ENCODE measurements around the gene PPP2R5B.
A peak's percentile ranks its signal among the peaks of the same experiment; 100 is the strongest.

Gene PPP2R5B

DNA sequence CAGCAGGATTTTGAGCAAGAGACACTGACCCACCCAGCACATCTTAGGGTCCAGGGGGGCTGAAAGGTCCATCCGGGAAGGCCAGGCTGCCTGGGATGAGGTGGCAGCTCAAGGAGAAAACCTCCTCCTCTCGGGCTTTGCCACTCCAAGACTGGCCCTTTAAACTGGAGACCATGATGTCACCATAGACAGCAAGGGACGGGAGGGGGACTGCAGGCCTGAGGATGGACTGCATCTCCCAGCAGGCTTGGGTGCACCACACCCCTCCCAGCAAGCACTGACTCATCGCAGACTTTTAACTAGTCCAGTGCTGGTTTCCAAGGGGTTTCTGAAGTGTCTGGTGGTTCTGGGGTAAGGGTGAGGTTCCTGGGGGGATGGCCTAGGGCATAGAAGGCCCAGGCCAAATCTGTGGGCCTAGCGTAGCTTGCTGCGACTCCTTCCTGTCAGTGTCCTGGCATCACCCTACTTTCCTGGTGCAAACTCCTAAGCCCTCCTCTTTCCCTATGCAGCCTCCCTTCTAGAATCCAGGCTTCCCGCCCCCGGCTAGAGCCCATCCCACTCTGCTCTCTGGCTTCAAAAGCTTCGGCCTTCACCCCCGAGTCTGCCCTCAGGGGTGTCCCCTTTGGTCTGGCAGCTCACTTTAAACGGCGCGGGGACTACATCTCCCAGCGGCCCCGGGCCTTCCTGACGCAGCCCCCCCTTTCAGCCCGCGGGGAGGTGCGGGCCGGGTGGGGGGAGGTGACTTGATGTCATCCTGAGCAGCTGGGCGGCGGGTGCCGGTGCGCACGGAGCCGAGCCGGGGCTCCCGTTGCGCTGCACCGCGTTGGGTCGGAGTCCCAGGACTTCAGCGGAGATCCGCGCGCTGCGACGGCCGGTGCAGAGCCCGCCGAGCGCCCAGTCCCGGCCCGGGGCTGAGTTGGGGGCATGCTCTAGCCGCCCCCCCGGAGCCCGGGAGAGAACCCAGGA is at the start of gene PPP2R5B:
TSS of gene PPP2R5B (plus strand) at position 746 of the 966 bp plus-strand sequence. CDS start 1,046 bp downstream, outside the sequence.
- peak; percentile 38 for DNase-seq

DNA sequence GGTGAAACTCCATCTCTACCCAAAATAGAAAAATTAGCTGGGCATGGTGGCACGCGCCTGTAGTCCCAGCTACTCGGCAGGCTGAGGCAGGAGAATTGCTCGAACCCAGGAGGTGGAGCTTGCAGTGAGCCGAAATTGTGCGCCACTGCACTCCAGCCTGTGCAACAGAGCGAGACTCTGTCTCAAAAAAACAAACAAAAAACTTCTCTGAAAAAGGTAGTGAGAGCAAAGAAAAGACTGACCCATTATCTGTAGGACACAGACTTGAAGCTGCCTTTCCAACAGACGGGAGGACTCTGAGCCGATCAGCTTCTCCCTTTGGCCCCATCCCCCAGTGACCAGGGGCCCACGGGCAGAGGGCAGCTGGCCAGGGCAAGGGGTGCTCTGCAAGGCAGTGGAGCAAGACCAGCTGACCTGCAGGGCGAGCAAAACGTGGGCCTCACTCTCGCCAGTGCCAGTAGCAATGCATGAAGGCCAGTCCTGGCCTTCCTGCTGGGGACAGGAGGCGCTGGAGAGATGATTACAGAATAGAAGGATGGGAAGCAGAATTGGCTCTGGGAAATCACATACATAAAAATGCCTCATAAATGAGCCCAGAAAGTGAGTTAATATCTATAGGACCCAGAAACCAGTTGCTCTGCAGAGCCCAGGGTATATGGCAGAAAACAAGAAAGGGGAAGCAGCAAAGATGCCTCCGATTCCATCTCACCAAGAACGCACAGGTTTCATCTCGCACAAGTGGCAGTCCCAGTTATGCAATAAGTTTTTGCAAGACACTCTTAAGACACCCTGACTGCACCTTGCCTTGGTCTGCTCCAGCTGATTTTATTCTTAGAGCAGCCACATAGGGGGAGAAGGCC is 48.9 kb upstream of the PPP2R5B start:
- DNase-seq, result no peak

DNA sequence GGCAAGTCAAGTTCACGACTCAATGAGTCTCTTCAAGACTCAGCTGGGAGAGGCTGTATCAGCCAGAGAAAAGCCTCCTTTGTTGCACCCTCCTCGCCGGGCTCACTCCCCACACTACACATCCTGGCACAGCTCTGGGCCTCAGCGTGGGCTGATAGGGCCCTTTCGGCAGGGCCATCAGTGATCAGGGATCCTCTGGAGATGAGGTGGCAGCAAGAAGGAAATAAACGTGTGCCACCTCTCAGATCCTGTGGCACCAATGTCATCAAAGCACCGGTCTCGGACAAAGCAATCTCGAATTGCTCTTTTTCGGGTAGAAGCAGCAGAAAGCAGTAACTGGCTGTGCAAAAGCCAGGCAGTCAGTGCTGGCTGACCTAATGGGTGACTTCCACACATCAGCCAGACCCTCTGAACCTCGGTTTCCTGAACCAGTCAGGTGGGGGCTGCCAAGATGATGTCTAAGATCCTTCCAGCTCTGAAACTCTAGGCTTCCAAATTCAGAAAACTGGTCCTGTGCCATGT is 48.2 kb upstream of the PPP2R5B start:
- no peak for DNase-seq

DNA sequence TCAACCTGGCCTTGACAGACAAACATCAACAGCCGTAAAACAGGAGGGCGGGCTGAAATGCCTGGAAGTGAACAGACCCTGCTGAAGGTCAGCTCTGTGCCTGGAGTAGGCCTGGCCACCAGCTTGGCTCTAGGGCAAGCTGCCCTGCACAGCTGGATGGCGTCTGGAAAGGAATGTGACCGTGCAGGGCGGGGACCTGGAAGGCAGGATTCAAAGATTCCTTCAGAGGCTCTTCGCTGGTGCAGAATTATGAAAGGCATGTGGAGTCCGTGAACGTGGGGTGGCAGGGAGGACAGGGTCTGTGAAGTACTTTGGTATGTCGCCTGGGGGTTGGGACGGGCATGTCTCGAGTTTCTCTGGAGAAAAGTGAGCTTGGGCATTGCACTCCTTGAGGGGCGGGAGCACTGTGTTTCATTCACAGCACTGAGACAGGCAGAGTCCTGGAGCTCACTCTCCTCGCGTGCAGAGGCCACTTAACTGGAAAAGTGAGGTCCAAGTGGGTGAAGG is 47.6 kb upstream of the PPP2R5B start:
- no peak for DNase-seq

- DNase-seq, result no peak
Measured at GRCh38 chr11:64877390-64878222, 46.9 kb upstream of the PPP2R5B start.

DNA sequence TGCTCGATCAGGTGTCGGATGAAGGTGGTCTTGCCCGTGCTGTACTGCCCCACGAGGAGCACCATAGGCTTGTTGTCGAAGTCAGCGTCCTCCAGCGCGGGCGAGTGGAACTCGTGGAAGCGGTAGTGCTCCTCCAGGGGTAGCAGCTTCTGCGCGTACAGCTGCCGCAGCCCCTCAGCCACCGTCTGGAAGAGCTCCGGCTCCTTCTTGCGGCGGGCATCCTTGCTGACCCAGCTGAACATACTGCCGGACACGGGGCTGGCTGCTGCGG is 46.3 kb upstream of the PPP2R5B start:
- no peak for DNase-seq

DNA sequence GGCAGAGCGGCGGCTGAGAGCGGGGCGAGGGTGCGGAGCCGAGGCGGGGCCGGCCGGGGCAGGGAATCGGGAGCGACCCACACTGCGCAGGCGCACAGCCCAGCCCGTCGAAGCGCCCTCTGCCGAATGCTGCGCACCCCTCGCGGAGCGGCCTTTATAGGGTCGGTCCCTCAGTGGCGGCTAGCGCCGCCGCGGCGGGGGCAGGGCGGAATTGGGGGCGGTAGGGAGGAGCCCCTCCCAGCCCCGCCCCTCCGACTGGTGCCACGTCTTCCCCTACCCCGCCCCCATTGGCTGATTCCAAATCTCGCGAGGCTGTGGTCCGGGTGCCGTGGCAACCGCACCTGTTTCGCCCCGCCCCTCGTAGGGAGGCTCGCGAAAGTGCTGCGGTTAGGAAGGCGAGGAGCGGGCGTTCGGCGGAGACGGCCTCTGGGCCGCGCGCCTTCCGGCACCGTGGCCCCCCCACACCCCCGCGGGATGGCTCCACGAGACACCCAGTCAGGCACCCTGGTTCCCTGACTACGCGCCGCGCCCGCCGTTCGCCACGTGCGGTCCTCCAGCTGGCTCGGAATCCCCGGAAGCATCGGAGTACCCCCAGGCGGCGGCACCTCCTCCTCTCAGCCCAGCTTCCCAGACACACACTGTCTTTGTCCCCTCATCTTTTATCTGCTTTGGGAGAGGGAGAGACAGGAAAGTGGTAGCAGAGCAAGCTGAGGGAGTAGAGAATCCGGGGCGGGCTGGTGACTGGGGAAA is 45.8 kb upstream of the PPP2R5B start, which contains the start of gene EHD1:
TSS of gene EHD1 (minus strand) at position 128 of the 750 bp plus-strand sequence. CDS start 157 bp downstream, outside the sequence.
- DNase-seq, result peak; percentile 92

DNA sequence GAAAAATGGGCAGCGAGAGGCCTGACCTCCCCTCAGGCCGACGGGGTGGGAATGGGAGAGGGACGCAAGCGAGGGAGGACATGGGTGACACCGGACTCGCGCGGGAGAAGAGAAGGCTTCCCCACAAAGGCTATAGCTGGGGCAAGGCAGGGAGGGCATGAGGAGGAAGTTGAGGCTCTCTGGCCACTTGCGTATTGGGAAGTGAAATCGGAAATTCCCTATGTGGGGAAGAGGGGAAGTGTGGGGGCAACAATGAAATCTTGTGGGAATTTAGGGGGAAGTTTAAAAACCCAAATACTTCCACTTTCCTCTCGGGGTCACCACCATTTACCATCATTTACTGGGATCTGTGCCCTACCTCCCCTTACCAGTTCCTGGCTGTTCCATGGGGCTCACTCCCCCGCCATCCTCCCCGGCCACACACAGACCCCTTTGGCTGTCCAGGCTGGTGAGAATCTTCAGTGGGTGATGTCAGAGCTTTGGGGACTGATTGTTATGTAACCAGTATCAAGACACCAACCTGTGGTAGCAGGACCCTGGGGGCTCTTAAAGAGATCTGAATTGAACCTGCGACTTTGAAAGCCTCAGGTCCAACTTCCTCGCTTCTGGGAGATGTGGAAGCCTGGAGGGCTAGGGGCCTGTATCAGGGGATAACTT is 45.1 kb upstream of the PPP2R5B start:
- no peak for DNase-seq

GRCh38 chr11:64880240-64881001 is 44.1 kb upstream of the PPP2R5B start:
- DNase-seq, result no peak

DNA sequence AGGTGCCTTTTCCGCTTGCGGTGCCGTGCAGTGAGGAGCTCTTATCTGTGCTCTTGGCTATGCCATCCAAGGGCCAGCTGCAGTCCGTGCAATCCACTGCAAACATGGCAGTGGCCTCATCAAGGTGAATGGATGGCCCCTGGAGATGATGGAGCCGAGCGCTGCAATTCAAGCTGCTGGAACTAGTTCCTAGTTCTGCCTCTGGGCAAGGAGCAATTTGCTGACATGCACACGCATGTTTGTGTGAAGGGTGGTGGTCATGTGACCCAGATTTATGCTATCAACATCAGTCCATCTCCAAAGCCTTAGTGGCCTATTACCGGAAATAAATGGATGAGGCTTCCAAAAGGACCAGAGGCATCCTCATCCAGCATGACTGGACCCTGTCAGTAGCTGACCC is 43.0 kb upstream of the PPP2R5B start:
- no peak for DNase-seq

- no peak for DNase-seq
Measured at GRCh38 chr11:64882243-64882642, 42.2 kb upstream of the PPP2R5B start.

- no peak for DNase-seq
Measured at GRCh38 chr11:64883575-64883974, 40.9 kb upstream of the PPP2R5B start.

- no peak for DNase-seq
Measured at GRCh38 chr11:64884019-64884418, 40.5 kb upstream of the PPP2R5B start.

DNA sequence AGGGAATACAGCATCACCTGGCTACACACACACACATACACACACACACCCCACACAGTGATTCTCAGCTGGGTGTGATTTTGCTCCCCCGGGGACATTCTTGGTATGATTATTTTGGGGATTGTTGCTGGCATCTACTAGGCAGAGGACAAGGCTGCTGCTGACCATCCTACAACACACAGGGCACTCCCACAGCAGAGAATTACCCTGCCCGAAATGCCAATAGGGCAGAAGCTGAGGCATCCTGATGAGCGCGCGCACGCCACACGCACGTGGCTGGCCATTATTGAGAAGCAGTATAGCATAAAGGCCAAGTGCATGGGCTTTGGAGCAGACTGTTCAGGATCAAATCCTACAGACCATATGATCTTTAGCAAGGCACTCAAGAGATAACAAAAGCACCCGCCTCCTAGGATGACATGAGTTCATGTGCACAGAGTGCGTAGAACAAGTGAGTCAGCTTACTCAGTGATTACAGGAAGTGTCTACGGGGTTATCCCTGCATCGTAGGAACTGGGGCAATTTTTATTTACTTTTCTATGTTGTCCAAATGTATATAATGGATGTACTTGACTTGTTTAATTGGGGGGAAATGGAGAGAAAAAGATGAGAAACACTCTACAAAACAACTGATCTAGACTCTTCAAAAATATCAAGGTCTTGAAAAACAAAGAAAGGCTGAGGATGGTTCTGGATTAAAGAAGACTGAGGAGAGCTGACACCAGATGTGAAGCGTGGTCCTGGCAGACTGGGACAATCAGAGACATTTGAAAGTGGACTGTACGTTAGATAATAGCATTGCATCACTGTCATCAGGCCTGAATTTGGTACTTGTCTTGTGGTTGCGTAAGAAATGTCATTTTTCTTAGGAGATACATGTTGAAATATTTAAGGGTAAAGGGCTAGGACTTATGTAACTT is 38.9 kb upstream of the PPP2R5B start:
- DNase-seq, result no peak

DNA sequence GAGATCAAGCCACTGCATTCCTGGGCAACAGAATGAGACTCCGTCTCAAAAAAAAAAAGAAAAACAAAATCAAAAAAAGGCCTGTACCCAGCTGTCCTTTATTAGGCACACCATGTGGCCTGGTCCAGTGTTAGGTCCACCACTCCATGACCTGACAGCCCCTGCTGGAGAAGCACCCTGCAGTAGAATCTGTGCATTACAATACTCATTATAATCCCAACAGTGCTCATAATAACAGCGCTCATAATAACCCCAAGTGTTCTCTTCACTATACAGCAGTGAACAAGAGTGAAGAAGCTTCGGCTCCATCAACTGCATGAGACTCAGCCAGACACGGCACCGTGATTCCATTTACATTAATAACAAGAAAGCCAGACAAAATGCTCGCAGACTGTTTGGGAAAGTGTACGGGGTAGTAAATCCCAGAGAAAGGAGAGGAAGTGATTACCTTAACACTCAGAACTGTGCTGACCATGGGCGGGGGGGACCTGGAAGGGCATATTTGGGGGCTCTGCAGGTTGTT is 37.2 kb upstream of the PPP2R5B start:
- DNase-seq, result no peak

GRCh38 chr11:64887757-64888405 is 36.6 kb upstream of the PPP2R5B start:
- no peak for DNase-seq

- DNase-seq, result no peak
Measured at GRCh38 chr11:64888406-64888728, 36.1 kb upstream of the PPP2R5B start.

- DNase-seq, result no peak
Measured at GRCh38 chr11:64888729-64889511, 35.6 kb upstream of the PPP2R5B start.
